GM19324 (cell line): ENCODE data around the gene NXPE3.
A peak's percentile ranks its signal among the peaks of the same experiment; 100 is the strongest.
"Not testable (repeated sequence)": the region's sequence is repeated elsewhere in the genome, so short reads cannot be mapped to it uniquely, and the experiment has no call there.

Experiments used
- ATAC-seq: cut with Tn5 transposase; IDR thresholded peaks from one replicate; pipeline ENCODE4 v1.9.1; 2021; ENCODE audit warnings: mild to moderate bottlenecking, moderate library complexity; ENCODE audit not compliant: unreplicated experiment, low FRiP score

NXPE3 gene

GRCh38 chr3:101849714-101850245 is 70.8 kb downstream of the NXPE3 start:
- peak; percentile 49 for ATAC-seq

- no peak for ATAC-seq
Measured at GRCh38 chr3:101850246-101851051, 71.4 kb downstream of the NXPE3 start.

GRCh38 chr3:101851072-101851770 is 72.2 kb downstream of the NXPE3 start:
- no peak for ATAC-seq

- ATAC-seq = no peak
Measured at GRCh38 chr3:101851850-101852714, 73.1 kb downstream of the NXPE3 start.

- ATAC-seq = no peak
Measured at GRCh38 chr3:101852983-101853840, 74.2 kb downstream of the NXPE3 start.

GRCh38 chr3:101853982-101854381 is 75.0 kb downstream of the NXPE3 start:
- ATAC-seq = no peak

GRCh38 chr3:101854608-101855304 is 75.7 kb downstream of the NXPE3 start:
- no peak for ATAC-seq

GRCh38 chr3:101857301-101857741 is 78.3 kb downstream of the NXPE3 start:
- no peak for ATAC-seq

- no peak for ATAC-seq
Measured at GRCh38 chr3:101858464-101859030, 79.5 kb downstream of the NXPE3 start.

- ATAC-seq = no peak
Measured at GRCh38 chr3:101859882-101860448, 81.0 kb downstream of the NXPE3 start.

- ATAC-seq = peak; percentile 55
Measured at GRCh38 chr3:101861212-101861788, 82.3 kb downstream of the NXPE3 start.

GRCh38 chr3:101861789-101862415 is 82.9 kb downstream of the NXPE3 start:
- no peak for ATAC-seq

- no peak for ATAC-seq
Measured at GRCh38 chr3:101862416-101863165, 83.6 kb downstream of the NXPE3 start.

- not testable (repeated sequence) for ATAC-seq
Measured at GRCh38 chr3:101864926-101865325, 85.9 kb downstream of the NXPE3 start.

- ATAC-seq = no peak
Measured at GRCh38 chr3:101865751-101866509, 86.9 kb downstream of the NXPE3 start.

- ATAC-seq = no peak
Measured at GRCh38 chr3:101867511-101867910, 88.5 kb downstream of the NXPE3 start.
